DMS114 treated with DMSO at 0.1 percent for 48 hours (cell line): ENCODE measurements around the gene MAFG.

Experiments used
- DNase-seq: peaks from one replicate; lab custom pipeline; 2025; ENCODE audit not compliant: unreplicated experiment; lab: John Stamatoyannopoulos, UW

The MAFG gene

DNA sequence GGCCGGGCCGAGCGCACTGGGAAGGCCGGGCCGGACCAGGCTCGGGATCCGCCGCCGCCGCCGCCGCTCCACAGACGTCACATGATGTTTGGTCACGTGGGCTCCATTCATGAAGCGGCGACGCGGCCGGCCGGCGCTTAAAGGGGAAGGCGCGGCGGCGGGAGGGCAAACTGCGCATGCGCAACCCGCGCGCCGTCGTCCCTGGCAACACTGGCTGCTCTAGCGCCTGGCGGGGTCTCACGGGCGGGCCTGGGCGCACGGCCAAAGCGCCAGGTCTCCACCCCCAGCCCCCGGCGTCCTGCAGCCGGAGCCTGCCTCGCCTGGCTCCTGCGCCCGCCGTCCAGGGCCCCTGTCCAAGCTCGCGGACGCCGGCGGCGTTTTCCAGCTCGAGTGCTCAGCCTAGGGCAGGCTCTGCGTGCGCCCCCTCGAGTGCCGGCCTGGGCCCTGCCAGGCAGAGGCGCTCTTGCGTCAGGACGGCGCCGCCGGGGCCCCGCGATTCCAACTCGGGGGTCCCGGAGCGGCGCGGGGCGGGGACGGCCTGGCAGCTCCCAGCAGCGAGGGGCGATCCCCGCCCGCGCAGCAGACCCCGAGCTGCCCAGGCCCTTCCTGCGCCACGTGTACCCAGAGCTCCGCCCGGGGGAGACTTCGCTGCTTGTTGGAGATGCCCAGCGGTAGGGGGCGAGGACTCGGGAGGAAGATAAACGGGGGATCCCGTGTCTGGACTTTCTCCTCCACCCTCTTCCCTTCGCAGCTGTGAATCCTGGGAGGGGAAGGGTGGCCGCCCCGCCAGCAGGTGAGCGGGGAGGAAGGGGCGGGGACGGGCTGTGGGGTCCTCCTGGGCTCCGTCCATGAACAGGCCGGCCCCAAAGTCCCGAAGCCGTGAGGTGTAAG lies at the start of gene MAFG:
TSS of gene MAFG (minus strand) at position 83 of the 891 bp plus-strand sequence. CDS start 4,550 bp downstream, outside the sequence.
- DNase-seq: peak; percentile 81

GRCh38 chr17:81976332-81977210 lies 49.0 kb upstream of the MAFG start:
- DNase-seq: no peak

DNA sequence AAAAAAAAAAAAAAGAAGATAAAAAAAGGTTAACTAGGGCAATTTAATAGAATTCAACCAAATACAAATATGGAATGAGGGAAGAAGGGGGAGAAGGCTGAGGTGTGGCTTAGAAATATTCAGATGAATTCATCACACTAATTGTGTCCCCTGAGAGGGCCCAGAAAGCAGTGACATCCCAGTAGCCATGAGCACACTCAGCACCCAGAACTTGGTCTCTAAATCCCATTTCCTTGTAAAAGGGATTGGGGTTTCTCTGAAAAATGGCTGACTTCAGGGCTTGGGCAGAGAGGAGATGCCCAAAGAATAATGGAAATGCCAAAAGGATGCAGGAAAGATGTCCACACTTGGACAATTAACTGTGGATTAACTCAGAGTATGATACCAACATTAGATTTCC lies 45.9 kb upstream of the MAFG start:
- no peak for DNase-seq

DNA sequence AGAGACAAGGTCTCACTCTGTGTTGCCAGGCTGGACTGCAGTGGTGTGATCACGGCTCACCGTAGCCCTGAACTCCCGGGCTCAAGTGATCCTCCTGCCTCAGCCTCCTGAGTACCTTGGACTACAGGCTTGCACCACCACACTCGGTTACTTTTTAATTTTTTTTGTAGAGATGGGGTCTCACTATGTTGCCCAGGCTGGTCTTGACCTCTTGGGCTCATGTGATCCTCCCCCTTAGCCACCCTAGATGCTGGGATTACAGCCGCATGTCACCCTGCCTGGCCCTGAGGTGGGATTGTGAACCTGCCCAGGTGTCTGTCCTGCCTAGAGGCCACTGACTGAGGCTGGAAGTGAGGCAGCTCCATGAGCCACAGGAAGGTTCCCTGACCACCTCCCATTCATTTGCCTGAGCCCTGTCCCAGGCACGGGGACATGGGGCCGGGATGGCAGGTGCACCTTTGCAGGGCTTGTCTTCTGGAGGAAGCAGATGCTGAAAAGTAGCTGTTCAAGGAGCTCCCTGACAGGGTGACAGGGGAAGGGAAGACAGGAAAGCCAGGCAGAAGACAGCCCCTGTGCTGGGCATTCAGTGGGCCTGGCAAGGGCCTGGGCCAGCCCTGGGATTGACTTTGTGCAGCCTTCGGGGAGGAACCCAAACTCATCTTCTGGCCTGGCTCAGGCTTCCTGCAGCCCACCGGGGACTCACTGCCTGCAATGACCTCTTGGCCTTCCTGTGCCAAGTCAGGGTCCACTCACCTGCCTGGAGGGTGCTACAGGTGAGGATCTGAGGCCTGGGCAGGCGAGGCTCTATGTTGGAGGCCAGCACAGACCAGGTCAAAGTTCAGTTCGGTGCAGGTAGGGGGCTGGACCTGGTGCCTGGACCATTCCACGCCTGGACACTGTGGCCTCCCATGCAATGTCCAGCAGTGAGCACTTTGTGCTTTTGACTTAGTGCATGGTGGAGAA lies 41.6 kb upstream of the MAFG start:
- DNase-seq: no peak

DNA sequence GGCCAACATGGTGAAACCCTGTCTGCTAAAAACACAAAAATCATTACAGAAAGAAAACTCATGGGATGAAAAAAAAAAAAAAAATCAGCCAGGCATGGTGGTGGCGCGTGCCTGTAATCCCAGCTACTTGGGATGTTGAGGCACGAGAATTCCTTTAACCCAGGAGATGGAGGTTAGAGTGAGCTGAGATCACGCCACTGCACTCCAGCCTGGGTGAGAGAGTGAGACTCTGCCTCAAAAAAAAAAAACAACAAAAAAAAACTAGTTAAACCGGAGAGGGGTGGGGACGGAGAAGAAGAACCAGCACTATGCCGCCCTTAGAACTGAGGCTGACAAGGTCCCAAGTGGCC lies 40.8 kb upstream of the MAFG start:
- DNase-seq: no peak

DNA sequence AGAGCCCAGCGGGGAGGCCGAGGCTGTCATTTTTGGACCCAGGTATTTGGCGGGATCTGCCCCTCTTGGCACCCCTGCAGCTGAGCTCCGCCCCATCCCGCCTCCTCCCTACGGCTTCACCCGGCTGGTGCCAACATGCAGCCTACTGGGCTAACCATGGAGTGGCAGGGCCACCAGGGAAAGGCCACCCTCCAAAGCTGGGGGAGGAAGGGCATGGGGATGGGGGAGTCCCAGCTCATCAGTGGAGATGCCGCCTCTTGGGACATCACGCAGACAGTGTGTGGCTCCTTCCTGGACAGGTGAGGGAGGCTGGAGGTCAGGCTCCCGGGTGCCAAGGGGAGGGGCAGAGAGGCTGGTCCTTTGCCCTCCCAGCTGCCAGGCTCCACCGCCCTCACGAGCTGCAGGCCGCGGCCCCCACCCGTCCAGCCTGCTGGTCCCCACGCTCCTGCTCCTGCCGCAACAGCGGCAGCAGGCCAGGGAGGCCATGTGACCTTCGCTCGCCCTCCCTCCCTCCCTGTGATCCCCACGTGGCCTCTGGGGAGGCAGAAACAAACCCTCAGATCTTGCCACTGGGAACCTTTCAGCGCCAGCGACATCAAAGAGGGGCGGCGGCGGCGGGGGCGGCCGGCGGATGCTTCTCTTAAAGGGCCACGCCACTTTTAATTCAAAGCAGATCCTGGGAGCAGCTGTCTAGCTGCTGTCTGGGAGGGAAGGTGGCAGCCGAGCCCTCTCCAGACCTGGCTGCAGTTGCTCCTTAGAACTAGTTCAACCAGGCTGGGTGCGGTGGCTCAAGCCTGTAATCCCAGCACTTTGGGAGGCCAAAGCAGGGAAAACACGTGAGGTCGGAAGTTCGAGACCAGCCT lies 40.2 kb upstream of the MAFG start:
- DNase-seq: no peak

- DNase-seq: no peak
Observed at GRCh38 chr17:81967244-81967532, 39.7 kb upstream of the MAFG start.

DNA sequence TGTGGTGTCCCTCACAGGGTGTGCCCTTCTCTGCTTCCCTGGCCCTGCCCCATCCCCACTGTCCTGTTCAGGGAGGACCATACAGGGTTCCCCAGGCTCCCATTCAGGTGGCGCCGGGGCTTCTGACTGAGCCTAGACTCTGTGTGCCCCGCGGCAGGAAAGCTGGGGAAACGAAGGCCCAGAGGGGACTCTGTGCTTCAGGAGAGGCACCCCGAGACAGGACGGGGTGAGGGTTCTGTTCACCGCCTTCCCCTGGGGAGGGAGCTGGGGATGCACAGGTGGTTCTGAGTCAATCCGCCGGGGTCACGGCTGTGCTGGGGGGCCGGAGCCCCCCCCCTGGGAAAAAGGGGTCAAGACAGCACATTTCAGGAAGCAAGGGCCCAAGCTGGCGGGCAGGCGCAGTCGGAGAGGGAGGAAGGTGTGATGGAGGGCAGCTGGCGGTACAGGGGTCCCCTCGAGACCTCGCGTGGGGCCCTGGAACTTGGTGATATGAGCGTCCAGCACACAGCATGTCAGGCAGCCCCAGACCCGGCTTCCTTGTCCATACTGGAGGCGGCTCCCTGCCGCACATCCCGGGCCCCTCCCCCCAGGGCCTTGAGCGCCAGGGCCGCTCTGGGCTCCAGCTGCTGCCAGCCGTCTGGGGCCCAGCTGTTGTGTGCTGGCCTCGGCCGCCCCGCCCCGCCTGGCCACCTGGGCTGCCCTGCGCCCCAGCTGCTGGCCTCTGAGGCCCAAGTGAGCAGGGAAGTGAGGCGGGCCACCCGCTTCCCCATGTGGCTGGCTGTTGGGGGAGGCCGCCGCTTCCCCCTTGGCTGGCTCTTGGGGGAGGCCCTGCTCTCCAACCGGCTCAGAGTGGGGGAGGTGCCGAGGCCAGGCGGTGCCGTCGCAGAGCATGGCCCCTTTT lies 39.1 kb upstream of the MAFG start:
- no peak for DNase-seq

DNA sequence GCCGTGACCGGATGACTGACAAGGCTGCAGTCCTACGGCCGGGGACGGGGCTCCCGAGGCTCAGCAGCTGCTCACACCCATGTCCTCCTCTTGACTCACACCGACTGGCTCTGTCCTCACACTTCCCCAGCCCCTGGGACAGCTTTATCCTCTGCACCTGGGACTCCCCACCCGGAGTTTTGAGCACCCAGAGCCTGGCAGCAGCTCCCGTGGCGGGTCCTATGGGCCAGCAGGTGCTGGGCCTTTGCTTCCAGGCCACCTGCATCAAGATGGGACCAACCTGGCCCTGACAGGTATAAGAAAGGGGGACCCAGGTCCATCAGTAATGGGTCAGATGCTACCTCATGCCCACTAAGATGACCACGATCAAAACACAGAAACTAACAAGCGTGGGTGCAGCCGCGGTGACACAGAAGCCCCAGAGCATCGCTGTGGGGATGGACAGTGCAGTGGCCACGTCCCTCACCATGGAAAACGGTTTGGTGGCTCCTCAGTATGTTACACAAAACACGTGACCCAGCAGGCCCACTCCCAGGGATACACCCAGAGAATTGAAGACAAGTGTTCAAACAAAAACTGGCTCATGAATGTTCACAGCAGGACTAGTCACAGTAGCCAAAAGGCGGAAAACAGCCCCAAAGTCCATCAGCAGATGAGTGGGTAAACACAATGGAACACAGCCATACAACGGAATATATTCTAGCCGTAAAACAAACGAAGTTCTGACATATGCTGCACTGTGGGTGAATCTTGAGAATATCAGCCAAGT lies 36.7 kb upstream of the MAFG start:
- DNase-seq: no peak

- DNase-seq: no peak
Observed at GRCh38 chr17:81962499-81963441, 35.2 kb upstream of the MAFG start.

- no peak for DNase-seq
Observed at GRCh38 chr17:81961521-81962498, 34.3 kb upstream of the MAFG start.

DNA sequence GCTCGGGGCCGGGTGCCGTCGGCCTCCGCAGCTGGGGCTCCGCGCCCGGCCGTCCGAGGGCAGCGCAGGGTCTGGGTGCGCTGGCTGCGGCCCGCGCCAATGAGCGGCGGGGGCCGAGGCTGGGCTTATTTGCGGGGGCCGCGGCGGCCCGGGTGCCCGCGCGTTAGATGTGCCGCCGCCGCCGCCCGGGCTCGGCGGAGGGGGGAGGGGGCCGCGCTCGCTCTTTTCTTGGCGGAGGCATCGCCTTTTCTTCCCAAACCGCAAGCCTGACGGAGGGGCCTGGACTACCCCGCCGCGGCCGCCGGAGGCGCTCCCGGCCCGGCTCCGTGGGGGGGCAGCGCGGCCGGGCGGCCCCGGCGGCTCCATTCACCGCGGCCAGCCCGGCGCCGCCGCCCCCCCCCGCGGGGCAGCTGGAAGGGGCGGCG lies 33.6 kb upstream of the MAFG start, which contains the start of gene NOTUM:
TSS of gene NOTUM (minus strand) at position 101 of the 425 bp plus-strand sequence. CDS start 278 bp downstream, outside the sequence.
- DNase-seq: no peak

DNA sequence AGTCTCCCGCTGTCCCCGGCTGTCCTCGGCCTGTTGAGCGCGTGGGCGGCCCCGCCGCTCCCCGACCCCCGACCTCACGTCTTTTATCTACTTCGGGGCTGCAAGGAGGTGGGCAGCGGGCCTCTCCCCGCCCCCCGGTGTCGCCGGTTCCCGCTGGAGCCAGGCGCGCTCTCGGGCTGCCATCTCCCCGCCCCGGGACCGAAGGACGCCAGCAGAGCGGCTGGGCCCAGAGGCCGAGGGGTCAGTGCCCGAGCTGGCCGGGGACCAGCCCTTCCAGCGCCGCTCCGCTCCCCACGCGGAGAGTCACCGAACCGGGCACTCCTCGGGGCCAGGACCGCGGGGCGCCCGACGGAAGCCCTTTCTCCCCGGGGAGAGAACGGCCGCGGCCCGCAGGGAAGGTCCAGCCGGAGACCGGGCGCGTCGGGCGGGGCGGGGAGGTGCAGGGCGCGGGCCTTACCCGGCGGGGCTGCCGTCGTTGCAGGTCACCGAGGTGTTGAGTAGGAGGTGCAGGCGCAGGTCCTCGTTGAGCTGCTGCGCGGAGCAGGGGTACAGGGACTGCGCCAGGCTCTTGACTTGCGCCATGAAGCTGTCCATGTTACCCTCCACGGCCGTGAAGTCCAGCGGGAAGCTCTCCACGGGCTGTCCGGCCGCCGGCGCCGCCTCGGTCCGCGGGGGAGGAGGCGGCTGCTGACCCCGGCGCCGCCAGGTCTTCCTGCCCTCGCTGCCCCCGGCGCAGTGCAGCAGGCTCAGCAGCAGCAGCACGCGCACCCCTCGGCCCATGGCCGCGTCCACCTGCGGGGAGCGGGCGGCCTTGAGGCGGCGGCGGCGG lies 32.8 kb upstream of the MAFG start:
- no peak for DNase-seq

DNA sequence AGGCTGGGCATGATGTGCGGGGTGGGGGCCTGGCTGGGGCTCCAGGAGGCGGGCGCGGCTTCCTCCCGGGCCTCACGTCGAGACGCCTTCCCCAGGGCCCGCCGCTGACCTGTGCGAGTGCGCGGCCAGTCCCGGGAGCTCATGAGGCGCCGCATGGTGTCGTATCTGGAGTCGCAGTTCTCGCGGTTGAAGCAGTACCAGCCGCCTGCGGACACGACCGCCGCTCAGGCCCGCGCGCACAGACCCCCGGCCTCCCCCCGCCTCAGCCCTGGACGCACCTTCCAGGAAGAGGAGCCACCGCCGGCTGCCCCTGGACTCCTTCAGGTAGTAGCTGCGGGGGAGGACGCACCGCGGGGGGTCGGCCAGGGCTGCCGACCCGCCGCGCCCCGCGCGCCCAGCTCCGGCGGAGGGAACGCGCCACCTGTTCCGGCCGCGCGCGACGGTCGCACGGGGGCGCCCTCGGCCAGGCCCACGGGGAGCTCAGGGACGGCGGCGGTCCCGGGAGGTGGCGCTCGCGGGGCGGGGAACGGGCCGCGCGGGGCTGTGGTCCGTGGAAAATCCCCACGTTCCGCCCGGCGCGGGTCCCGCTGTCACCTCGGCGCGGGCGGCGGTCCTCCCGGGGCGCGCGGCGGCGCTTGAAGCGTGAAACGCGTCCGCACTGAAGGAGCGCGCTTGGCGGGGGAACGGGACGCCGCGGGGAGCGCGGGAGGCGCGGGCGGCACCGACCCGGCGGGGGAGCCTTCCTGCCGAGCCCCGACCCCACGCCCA lies 32.0 kb upstream of the MAFG start:
- DNase-seq: no peak
